ENCODE data around the gene PCNX3.

PCNX3 gene

DNA sequence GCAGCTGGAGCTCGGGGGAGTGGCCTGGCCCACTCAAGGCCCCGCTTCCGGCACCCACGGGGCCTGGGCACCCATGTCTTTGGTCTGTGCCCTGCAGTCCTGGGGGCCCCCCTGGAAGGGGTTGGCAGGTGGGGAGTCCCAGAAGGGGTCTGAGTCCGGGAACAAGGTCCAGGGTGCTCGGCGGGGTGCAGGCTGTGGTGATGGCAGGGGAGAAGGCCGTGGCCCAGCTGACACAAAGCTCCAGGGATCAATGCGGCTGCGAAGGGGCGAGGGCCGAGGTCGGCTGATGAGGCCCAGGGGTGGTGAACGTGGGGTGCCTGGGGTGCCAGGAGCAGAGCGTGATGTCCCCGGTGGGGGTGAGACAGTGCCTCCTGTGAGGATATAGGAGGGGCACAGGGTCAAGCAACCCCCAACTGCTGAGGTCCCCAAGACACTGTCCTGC, 17.3 kb upstream of the PCNX3 start:
- DNase-seq (ENCODE audit: low read depth in 3 of 3): no peak

DNA sequence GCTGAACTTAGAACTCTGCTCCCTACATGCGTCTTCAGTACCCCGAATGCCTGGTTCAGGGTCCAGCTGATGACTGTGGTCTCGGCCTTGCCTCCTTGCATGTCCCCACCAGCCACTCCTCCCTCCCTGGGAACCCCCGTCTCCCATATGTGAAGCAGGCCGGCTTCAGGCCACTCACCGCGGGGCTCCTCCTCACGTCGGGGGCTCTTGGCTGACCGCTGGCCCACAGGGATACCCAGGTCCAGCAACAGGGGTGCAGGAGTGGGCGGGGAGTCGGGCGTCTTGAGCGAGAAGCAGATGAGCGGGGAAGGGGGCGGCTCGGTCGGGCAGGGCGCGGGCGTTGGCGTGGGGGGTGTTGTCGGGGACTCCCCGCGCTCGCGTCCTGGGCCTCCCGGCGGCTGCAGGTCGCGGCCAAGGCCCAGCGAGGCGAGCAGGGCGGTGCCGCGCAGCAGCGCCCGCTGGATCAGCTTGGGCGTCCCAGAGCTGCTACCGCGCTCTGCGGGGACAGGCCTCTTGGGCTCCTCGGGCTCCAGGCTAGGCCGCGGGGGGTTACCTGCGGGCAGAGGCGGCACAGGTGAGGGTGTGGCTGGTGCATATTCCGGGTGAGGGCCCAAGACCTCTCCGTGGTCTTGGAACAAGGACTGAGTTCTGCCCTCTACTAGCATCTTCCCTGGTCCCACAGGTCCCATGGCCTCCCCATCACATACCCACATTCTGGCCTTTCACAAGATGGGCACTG, 16.2 kb upstream of the PCNX3 start:
- DNase-seq (ENCODE audit: low read depth in 3 of 3): no peak

- DNase-seq (ENCODE audit: low read depth in 3 of 3): no peak
Observed at GRCh38 chr11:65599955-65600246, 15.7 kb upstream of the PCNX3 start.

DNA sequence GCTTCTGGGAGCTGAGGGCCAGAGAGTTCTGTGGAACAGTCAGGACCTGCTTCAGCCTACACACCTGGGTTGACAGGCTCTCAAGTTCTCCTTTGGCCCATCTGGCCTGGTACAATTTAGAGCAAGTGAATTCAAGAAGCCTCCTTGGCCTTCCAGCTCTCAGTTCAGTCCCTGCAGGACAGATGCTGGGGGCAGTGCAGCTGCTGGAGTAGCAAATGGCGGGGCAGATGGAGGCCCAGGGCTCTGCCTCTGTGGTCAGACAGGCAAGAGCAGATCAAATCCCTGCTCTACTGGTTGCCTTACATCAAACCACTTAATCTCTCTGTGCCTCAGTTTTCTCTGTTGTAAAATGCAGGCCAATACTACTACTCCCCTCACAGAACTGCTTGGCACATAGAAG, 11.3 kb upstream of the PCNX3 start:
- DNase-seq (ENCODE audit: low read depth in 3 of 3): no peak

DNA sequence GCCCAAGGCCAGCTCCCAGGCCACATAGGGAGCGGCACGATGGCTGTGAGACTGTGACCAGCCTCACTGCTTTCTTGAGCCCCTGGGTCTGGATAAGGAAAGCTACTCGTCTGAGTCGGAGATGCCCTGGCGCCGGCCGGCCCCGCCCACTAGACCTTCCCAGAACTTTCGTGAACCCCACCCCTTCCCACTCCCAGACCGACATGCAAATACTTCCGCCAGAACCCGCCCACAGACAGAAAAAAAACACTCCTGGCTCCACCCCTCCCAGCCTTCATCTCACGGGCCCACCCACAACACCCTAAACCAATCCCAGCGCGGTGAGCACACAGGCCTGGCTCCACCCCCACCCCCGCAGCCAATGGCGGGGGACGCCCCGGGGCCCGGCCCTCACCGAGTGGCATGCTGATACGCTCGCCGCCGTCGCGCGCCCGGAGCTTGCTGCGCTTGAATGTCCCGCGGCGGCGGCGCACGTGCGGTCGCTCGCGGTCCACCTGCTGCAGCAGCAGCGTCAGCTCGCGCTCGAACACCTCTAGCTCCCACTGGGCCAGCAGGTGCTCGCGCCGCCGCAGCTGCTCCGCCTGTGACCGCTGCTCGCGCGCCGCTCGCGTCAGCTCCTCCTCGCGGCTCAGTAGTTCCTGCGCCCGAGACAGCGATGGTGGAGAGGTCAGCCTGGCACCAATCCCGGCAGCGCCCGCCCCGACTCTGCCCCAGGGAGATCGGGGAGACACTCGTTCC, 8.5 kb upstream of the PCNX3 start:
- no peak for DNase-seq (ENCODE audit: low read depth in 3 of 3)

DNA sequence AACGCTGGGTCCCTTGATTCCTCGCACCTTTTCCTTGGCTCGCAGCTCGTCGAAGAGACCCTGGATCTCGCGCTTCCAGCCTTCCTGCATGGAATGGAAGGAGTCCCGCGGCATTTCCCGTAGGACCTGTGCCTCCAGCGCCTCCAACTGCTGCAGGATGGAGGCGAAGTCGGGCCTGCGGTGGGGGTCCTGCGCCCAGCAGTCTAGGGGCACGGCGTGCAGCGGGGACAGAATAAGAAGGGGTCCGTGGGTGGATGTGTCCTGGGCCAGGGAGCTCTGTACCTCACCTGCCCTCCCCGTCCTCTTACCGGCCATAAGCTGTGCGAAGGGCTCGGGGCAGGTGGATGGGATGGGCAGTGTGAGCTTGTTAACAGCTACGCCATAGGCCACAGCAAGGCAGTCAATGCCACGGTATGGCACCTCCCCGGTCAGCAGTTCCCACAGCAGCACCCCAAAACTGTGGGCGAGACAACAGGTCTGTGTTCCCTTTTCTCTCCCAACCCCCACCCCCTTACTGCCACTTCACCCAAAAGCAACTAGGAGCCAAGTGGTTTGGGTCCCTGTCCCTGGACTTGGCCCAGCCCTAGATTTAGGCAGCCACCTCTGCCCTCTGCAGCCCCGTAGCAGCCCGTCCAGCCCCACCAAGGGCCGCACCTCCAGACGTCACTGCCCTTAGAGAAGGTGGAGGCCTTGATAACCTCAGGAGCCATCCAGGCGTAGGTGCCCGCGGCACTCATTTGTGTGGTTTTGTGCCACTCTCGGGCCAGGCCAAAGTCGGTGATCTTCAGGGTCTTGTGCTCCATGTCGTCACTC, 7.8 kb upstream of the PCNX3 start:
- no peak for DNase-seq (ENCODE audit: low read depth in 3 of 3)

DNA sequence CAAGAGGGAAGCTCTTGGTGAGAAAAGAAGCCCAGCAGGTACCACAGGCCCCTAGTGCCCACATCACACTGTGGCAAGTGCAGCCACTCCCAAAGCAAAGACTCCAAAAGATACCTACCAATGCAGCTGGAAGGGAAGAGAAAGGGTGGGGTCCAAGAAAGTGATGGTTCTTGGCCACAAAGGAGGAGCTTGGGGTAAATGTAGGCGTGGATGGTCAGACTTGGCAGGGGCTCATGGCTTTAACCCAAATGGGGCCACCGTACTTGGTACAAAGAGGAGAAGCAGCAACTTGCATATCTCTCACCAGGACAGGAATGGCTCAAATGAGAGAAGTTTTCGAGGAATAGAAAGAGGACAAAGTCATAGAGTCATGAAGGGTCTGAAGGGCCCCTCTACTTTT, 6.3 kb upstream of the PCNX3 start:
- DNase-seq (ENCODE audit: low read depth in 3 of 3): no peak

DNA sequence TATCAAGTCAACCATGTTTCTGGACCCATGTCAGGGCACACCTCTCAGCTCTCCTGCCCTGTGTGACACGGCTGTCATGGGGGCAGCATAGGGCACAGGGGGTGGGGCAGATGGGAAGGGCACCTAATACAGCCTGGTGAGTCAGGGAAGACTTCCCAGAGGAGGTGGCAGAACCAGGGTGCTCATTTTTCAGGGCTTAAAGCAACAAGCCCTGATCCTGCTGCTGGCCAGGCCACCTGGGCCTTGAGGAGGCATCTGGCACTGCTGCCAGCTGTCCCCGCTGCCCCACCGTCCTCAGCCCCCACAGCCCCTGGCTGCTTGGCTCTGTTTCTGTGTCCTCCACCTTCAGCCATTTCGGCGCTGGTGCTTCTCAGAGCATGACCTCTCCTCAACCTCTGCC, 5.9 kb upstream of the PCNX3 start:
- no peak for DNase-seq (ENCODE audit: low read depth in 3 of 3)

GRCh38 chr11:65610404-65610803, 5.2 kb upstream of the PCNX3 start:
- no peak for DNase-seq (ENCODE audit: low read depth in 3 of 3)

DNA sequence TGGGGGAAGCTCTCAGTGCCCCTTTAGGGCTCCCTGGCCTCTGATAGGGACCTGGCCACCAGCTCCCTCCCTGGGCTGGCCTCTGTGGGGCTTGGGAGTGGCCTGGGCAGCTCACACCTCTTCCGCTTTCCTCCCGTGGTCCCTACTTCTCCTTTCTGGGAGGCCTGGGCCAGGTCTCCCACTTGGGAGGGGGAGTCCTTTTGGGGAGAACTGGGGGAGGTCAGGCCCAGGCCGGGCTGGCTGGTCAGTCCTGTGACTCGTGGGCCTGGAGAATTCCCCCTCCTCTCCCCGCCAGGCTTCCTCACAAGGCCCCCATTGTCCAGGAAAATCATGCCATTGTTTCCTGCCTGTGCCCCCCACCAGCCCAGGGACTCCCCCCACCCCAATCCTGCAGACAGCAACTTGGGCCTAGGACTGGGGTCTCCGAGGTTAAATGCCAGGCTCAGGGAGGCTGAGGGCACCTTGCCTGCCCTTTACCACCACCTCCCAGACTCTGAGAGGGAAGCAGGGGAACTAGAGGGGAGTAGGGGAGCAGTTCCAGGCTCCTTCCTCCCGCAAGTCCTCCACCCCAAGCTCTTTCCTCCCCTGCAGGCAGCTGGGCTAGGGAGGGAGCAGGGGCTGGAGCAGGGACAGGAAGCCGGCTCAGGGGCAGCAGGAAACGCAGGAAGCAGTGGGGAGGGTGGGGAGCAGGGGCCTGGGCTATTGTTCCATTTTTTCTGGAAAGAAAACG, 4.4 kb upstream of the PCNX3 start:
- DNase-seq (ENCODE audit: low read depth in 3 of 3): no peak

- DNase-seq (ENCODE audit: low read depth in 3 of 3): no peak
Observed at GRCh38 chr11:65611758-65612603, 3.6 kb upstream of the PCNX3 start.

GRCh38 chr11:65612691-65613090, 2.9 kb upstream of the PCNX3 start:
- DNase-seq (ENCODE audit: low read depth in 3 of 3): no peak

DNA sequence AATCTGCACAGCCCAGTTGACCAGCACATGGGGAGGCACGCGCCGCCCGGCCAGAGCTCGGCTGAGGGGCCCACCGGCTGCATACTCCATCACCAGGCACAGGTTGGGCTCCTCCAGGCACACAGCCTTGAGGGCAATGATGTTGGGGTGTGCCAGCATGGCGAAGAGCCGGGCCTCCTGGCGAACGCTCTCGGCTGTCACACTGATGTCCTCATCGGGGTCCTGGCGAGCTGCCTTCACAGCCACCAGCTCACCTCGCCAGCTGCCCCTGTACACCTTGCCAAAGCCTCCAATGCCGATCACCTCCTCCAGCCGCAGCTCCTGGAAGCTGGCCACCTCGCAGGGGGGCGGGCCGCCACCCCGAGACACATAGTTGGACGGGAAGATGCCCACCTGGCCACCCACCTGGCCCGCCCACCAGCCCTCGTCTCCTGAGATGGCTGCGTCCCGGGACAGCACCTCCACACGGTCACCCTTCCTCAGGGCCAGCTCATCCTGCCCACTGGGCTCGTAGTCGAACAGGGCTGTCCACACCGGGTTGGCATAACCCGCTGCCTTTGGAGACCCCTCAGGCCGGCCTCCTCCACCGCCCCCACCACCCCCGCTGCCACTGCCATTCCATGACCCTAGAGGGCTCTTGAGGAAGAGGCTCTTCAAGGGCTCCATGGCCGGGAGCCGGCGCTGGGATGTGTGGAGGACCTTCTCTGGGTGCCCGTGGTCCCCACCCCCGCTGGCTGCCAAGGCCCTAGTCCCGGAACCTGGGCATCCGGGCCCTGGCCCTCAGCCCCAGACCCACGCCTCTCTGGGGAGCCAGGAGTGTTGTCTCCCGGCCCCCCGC, 2.3 kb upstream of the PCNX3 start:
- no peak for DNase-seq (ENCODE audit: low read depth in 3 of 3)

DNA sequence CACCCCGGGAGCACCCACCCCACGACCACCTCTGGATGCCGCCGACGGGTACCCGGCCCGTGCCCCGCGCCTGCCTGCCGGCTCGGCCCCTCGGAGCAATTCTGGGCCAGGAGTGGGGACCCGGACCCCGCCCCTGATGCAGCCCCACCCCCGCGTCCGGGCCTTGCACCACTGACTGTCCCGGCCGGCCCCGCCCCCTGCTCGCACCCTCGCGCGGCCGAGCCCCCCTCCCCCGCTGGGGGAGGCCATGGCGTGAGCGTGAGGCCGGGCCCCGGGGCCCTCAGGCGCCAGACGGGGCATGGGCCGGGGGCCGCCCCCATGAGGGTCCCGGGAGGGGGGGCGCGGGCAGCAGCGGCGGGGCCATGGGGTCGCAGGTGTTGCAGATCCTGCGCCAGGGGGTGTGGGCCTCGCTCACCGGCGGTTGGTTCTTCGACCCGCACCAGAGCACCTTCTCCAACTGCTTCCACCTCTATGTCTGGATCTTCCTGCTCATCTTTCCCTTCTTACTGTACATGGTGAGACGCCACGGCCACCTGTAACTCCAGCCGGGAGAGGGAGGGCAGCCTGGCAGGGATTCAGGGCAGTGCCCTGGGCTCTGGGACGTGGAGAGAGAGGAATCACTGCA, 486 bp downstream of the PCNX3 start:
- DNase-seq (ENCODE audit: low read depth in 3 of 3): peak in 1 of 3 donors; percentile 47

- no peak for DNase-seq (ENCODE audit: low read depth in 3 of 3)
Observed at GRCh38 chr11:65616575-65617001, 1.0 kb downstream of the PCNX3 start.

DNA sequence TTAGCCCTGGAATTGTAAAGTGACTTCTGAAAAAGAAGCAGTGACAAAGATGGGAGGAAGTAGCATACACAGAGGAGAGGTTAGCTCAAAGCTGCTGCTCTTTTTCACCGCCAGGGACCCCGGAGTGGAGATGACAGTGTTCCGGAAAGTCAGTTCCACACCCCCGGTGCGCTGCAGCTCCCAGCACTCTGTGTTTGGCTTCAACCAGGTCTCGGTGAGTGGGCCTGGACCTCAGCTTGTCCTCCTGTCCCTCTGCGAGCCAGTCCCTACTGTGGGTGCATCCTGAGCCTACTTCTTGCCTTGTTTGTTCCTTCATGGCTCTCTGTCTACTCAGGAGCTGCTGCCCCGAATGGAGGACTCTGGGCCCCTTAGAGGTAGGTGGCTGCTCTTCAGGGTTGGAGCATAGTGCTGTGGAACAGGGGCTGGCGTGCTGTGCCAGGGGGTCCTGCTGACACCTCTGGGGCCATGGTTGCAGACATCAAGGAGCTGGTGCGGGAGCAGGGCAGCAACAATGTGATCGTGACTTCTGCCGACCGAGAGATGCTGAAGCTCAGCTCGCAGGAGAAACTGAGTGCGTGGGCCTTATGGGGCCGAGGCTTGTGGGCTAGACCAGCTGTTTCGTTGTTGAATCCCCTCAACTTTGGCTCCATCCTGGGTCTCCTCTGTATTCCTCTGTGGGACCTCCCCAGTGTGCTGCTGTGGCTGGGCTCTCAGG, 1.7 kb downstream of the PCNX3 start:
- DNase-seq (ENCODE audit: low read depth in 3 of 3): no peak

- DNase-seq (ENCODE audit: low read depth in 3 of 3): no peak
Observed at GRCh38 chr11:65617990-65618751, 2.6 kb downstream of the PCNX3 start.

DNA sequence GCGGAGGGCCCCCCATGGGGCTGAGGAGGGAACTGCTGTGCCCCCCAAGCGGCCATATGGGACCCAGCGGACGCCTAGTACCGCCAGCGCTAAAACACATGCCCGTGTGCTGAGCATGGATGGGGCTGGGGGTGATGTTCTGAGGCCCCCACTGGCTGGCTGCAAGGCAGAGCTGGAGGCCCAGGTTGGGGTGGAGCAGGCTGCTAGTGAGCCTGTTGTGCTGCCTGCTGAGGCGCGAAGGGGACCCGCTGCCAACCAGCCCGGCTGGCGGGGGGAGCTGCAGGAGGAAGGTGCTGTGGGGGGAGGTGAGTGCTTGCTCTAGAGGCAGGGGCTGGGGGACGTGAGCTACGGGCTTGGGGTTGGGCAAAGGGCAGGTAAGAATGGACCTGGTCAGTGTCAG, 3.2 kb downstream of the PCNX3 start:
- no peak for DNase-seq (ENCODE audit: low read depth in 3 of 3)
